HG03457 (cell line): Measurements from ENCODE around the gene KRTAP10-2.

Experiments used
- ATAC-seq: cut with Tn5 transposase; IDR thresholded peaks from one replicate; pipeline ENCODE4 v1.9.1; 2021; ENCODE audit warnings: moderate number of reproducible peaks; ENCODE audit not compliant: unreplicated experiment

Gene KRTAP10-2

GRCh38 chr21:44515359-44516165, 35.7 kb downstream of the KRTAP10-2 start:
- no peak for ATAC-seq

DNA sequence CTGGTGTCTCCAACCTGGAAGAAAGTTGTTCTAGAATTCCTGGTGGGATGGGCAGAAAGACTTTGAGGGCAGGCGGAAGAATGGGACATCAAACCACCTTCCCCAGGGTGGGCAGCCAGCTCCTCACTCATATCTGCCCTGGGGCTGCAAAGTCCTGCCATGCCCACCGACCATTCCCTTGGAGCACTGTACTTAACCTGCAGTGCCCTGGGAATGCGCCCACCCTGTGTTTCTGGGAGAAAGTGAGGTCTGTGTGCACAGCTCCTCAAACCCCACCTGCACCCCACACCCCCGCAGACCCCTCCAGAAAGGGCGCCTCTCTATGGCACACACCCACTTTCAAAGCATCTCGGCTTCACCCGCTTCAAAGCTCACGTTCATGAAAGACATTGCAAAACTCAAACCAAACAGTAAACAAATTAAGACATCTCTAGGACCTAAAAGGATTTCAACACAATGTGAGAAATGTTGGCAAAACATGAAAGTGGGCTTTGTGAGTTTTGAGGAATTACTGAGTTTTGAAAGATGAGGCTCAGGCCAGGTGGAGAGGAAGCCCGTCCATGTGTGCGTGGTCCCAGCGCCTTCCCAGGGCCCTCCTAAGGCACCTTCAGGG, 36.5 kb downstream of the KRTAP10-2 start:
- ATAC-seq, result no peak

DNA sequence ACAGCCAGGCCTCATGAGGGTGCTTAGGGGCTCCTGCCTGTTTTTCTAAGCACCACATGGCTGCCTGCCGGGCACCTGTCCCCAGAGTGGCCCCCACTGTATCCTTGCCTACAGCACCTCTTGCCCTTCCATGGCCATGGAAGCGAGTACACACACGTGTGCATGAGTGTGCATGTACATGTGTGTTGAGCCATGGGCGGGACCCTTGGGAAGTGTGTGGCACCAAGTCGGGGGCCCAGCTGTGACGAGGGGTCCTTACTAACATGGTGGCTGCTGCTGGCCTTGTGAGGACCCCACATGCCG, 37.1 kb downstream of the KRTAP10-2 start:
- no peak for ATAC-seq

DNA sequence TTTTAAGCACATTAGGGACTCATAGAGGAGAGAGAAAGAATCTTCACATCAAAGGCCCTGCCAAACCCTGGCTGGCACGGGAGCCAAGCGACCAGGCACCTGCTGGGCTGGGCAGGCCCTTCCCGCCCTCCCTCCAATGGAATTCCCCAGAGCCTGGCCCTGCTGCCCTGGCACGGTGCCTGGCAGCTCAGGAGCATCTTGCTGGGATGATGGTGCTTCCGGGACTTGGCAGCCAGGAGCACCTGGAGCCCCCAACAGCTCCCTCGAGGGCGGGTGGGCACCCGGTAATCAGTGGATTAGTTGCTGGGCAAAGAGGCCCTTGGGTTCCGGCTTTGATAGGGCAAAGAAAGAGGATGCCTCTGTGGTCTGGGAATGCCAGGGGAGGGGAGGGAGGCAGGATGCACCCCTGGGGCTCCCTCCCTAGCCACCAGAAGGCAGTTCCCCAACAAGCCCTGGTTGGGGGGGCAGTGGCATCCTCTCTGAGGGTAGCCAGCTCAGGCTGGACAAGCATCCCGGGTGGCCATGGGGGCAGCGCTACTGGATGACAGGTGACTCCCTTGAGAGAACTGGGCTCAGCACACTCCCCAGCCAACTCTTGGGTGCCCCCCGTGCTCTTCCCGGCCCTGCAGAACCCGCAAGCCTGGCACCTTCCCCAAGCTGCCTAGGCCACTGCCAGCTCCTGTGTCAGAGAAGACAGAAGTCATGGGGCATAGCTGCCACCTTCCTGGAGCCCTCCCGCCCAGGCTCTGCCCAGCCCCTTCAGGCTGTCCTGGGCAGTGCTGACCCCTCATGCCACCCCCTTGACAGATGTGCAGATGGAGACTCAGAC, 37.7 kb downstream of the KRTAP10-2 start:
- no peak for ATAC-seq

GRCh38 chr21:44512496-44513388, 38.6 kb downstream of the KRTAP10-2 start:
- no peak for ATAC-seq

- no peak for ATAC-seq
Measured at GRCh38 chr21:44511938-44512275, 39.4 kb downstream of the KRTAP10-2 start.

DNA sequence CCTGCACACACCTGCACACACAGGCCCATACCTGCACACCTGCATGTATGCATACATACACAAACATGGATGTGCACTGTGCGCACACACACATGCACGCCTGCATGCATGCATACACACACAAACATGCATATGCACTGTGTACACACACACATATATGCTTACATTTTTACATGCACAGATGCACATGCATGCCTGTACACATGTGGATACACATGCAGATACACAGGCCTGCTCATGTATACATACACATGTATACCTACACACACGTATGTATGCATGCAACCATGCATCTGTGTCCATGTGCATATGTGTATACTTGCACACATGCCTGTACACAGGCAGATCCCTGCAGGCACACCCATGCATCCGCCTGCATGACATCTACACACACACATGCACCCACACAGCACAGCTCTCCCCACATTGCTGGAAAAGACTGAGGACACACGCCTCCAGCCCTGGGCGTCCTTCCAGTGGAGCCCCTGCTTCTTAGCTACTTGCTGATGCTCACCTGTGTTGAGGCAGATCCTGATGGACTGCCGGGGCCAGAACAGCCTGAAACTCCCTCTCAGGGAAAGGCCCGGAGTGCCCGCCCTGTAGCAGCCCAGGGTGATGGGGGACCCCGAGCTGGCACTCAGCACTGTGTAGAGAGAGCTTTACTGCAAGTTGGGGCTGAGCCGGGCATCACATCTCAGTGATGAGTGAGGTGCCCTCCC, 39.9 kb downstream of the KRTAP10-2 start:
- ATAC-seq, result no peak

GRCh38 chr21:44510508-44511218, 40.6 kb downstream of the KRTAP10-2 start:
- ATAC-seq, result no peak

DNA sequence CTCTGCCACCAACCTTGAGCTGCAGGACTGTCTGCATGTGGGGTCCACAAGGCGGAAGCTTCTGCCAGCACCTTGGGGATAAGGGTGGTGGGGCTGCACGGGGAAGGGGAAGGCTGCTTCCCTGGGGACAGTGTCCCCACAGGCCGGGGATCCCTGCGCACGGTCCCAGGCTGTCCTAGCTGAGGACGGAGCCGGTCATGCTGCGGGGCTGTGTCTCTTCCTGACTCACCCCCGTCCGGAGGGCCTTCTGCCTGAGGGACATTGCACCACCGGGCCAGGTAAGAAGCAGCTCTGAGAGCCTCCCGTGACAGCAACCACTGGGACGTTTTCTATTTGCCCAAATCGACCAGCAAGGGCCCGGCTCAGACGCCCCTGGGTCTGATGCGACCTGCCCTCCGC, 41.2 kb downstream of the KRTAP10-2 start:
- ATAC-seq, result no peak

DNA sequence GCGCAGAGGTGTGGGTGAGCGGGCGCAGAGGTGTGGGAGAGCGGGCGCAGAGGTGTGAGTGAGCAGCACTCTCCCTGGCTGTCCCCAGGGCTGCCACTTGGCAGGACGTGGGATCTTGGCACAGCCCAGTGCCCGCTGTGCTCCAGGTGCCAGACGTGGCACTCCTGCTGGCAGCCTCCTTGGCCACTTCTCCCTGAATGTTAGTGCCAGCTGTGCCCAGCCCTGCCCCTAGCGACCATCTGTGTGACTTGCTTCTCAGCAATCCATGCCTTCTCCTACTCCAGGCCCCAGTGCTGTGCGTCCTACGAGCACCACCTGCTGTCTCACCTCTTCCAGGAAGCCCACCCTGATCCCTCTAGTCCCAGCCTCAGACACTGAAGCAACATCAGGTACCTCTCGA, 41.8 kb downstream of the KRTAP10-2 start:
- no peak for ATAC-seq

DNA sequence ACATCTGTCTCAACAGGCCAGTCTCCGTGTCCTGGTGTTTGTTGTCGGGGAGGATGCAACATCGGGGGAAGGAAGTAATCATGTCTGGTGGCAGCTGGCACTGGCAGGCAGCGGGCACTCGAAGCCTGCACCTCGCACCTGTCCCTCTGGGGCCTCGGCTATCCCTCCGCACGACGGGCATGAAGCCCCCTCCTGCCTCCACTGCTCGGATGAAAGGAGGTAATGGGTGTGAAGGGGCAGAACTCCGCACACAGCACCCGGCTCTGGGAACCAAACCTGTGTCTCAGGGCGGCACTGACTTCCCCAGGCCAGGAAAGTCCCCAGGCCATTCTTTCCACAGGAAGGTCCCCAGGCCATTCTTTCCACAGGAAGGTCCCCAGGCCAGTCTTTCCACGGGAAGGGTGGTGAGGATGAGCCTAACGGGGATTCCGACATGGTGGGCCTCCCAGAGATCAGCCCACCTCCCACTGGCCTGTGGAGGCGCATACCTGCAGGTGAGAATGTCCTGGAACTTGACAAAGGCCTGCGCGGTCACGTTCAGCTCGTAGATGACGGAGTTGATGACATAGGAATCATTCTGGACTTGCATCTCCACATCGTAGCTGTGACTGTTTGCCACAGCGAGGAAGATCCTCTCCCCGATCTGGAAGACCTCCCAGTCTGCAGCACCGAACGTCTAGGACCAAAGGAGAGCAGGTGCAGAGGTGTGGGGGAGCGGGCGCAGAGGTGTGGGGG, 42.4 kb downstream of the KRTAP10-2 start:
- no peak for ATAC-seq

DNA sequence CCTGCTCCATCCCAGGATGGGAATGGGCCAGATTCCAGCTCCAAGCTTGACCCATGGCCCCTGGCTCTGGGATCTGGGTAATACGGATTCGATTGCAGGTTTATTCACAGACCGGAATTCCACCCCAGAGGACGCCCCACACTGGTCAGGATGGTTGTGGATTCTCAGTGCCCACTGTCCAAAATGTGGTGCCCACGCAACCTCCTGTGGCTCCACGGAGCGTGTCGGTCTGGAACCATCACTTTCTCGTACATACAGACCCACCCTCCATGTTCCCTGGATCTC, 42.9 kb downstream of the KRTAP10-2 start:
- ATAC-seq, result no peak

DNA sequence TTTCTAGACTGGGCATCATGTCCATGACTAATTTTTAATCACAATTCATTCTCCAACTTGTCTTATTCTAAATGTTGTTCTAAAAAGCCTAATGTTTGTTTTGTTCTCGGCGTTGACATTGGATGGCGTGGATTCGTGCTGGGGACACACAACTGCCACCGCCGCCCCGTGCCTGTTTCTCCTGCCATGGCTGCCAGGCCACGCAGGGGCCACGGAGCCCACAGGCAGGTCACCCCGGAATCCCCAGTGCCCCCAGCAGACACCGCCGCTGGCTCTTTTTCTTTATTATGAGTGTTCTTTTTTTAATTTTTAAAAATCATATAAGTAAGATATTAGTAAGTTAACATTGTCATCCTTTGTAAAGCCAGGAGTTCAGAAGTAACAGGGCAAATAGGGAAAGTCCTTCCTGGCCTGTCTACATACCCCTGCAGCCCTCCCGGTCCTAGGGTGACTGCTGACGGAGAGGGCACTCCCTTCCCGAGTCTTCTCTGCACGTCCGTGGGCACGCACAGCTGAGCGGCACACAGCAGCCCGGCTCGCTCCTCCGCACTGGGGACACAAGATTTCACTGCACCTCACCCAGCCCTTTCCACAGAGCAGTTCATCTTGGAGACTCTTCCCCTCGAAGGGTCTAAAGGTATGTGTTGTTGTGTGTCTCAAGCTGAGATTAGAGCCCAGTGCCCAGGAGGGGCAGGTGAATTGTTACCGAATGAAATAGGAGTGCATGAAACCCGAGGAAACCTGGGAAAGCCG, 43.5 kb downstream of the KRTAP10-2 start:
- ATAC-seq, result no peak

GRCh38 chr21:44506279-44507255, 44.7 kb downstream of the KRTAP10-2 start:
- ATAC-seq, result no peak

DNA sequence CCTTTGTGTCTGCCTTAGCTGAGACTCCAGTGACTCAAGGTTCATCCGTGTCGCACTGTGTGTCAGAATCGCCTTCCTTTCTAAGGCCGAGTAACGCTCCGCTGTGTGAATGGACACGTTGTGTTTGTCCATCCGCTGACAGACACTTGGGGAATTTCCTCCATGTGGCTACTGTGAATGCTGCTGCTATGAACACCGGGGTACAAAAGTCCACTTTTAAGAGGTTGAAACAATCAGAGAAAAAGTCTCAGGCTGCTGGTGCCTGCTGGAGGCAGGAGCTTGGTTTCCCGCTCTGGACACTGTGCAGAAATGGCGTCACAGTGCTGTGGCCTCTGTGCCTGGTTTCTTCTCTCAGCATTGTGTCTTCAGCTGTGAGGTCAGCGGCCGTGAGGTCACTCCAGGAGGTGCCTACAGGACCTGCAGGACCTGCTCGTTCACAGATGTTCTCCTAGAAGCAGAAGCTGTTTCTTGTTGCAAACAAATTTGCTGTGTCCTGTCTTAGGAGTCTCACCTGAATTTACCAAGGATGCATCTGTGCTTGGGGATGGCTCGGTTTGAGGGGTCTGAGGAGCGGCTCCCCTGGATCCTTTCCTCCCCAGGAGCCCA, 45.5 kb downstream of the KRTAP10-2 start:
- ATAC-seq, result no peak

- no peak for ATAC-seq
Measured at GRCh38 chr21:44503901-44504399, 47.4 kb downstream of the KRTAP10-2 start.
